ENCODE measurements around the gene WDR37. TPM values are rescaled to one million over a fixed set of nuclear protein-coding genes. Genes with fewer than 3 reads are reported as not detected.
A peak's percentile ranks its signal among the peaks of the same experiment; 100 is the strongest.

The WDR37 gene
- total RNA-seq, 1 experiment from 2014 or later = 15.4 TPM

- no peak for DNase-seq (ENCODE audit: low read depth)
Measured at GRCh38 chr10:1126461-1126860, 70.3 kb downstream of the WDR37 start.

DNA sequence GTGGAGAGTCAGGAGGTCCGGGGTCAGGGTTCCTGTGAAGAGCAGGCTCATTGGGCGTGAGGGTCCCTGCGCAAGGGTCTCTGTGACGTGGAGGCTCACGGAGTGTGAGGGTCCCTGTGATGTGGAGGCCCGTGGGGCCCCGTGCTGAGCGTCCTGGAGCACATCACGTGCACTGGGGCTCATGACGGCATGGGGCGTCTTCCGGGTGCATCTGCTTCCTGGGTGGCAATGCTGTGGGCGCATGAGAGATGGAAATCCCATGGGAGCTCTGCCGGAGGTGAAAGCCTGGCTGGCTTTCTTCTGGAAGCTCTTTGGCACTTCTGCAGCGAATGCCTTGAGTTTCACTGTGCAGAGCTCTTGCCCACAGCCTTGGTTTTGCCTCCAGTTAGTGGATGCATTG is 71.4 kb downstream of the WDR37 start:
- DNase-seq (ENCODE audit: low read depth) = no peak

DNA sequence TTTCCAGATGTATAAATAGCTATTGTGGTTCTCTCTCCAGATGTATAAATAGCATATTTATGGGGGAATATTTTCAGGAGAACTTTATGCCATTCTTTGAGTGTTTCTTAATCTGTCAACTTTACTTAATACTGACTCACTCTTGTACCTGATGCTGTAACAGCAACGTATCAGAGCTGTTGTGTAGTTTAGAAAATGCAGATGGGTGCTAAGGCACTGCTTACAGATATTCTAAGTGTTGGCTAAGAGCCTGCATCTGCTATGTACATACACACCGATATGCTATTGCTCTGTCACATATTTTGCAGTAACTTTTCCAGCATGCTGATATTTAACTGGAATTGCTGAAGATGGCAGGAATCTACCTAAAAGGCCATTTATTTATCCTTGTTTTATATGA is 71.9 kb downstream of the WDR37 start:
- DNase-seq (ENCODE audit: low read depth) = no peak

- DNase-seq (ENCODE audit: low read depth) = no peak
Measured at GRCh38 chr10:1128649-1129048, 72.5 kb downstream of the WDR37 start.

DNA sequence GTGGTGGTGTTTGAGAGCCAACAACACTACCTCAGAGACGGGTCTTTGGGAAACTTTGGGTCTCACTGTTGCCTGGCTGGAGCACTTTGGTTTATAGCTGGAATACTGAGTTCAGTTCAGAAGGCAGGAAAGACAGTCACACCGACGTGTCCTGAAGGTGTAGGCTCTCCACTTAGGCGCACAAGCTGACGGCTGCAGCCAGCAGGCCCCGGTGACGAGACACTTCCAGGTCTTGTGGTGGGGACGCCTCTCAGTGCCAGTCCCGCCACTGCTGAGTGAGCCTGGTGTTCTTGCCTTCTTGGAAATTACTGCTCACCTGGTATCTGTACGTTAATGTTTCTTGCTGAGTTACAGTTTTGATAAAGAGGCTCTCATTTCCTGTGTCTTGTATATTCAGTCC is 74.0 kb downstream of the WDR37 start:
- no peak for DNase-seq (ENCODE audit: low read depth)

DNA sequence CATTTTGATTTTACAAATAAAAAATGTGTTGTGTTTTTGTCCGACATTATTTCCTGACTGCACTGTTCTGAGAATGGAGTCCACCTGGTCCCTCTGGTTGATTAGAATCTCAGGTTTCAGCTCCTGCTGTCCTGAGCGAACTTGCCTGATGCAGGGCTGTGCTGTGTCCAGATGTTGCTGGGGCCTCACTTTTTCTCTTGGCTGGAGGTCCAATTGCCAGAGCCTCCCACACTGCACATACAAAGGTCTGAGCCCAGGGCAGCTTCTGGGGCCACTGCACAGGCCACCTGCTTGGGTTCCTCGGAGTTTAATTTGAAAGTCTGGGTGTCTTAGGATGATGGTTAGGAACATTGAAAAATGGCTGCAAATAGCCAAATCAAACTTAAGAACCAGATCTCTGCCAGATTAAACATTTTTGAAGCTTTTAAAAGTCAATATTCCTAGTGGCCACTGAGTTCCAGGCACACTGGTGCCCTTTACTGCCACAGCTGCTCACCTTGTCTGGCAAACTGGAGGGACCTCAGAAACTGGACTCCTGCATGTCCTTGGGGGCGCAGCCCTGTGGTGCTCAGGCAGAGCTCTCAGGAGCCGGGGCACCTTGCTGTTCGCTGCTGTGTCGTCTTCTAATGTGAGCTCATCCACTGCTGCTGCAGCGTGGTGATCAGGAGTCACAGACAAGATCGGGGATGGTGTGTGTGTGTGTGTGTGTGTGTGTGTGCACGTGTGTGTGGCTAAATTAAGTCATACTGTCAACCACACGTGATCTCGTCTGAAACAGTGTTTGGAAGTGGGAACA is 75.0 kb downstream of the WDR37 start:
- DNase-seq (ENCODE audit: low read depth) = no peak

DNA sequence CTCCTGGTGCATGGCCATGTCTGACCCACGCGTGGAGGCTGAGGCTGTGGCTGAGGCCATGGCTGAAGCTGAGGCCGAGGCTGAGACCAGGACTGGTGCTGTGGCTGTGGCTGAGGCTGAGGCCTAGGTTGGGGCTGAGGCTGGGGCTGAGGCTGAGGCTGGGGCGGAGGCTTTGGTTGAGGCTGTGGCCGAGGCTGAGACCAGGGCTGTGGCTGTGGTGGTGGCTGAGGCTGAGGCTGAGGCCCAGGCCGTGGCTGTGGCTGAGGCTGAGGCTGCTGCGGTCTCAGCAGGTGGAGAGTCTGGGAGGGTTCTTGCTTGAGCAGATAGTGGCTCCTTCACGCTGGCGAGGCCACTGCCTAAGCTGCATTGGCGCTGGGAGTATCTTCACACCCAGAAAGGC is 76.4 kb downstream of the WDR37 start:
- DNase-seq (ENCODE audit: low read depth) = no peak

DNA sequence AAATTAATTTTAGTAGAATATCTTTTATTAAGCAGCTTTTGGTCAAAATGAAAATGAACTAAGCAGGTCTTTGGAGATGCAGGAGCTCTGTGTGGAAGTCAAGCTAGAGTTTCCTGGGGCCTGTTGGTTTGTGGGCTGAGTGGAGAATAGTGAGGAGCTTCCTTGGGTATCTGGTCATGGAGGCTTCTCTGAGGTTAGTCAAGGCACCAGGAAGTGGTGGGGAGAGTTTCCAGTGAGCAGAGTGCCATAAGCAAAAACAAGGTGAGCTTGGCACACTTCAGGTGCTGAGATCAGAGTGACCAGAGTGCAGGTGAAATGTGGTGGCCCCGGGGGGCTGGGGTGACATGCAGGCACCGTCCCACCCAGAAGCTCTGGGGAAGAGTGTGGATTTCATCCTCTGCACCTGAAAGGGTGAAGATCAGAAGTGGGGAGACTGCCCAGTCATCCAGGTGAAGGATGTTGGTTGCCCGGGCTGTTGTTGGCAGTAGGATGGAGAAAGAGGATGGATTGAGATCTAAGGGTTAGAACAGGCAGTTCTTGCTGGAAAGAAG is 77.4 kb downstream of the WDR37 start:
- DNase-seq (ENCODE audit: low read depth) = no peak

DNA sequence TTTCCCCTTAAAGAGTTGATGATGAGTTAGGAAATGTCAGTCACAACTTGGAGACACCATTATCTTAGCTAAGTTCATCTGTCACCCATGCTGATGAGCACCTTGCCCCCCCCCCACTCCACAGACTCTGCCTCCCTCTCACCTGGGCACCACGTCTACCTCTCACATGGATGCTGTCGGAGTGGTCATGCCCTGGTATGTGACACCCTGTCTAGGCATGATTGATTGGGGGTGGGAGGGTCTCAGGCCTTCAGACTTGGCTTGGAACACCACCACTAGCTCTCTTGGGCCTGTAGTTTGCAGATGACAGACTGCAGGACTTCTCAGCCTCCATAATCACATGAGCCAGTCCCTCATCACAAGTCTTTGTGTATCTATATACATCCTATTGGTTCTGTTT is 78.0 kb downstream of the WDR37 start:
- DNase-seq (ENCODE audit: low read depth) = no peak

DNA sequence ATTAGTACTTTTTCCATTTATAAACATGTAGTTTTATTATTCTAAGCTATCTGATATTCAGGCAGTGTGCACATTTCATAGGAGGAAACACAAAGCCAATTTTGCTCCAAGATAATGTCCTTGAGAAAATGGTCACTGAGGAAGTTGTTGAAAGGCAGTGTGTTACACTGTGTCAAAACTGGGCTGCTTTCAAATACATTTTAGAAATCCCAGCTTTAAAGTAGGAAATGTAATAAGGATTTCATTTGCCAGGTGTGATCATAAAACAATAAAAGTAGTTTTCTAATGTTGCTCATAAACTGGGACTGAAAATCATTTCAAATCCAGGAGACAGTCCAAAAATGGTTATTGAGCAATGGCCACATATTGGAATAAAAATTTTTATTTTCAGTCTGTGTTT is 80.1 kb downstream of the WDR37 start:
- DNase-seq (ENCODE audit: low read depth) = no peak

GRCh38 chr10:1137499-1138163 is 81.4 kb downstream of the WDR37 start:
- no peak for DNase-seq (ENCODE audit: low read depth)

GRCh38 chr10:1138529-1138928 is 82.3 kb downstream of the WDR37 start:
- no peak for DNase-seq (ENCODE audit: low read depth)

- no peak for DNase-seq (ENCODE audit: low read depth)
Measured at GRCh38 chr10:1141261-1141660, 85.1 kb downstream of the WDR37 start.

DNA sequence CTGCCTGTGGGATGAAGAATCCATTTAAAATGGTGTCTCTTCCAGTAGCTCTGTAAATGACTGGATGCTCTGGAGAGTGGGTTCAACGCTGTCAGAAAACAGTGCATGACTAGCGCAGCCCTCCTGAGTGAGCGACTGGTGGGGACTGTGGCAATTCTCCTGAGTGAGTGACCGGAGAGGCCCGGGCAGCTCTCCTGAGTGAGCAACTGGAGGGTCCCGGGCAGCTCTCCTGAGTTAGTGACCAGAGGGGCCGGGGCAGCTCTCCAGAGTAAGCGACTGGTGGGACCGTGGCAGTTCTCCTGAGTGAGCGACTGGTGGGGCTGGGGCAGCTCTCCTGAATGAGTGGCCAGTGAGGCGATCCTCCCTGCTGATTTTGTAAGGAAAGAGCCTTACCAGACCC is 85.5 kb downstream of the WDR37 start:
- no peak for DNase-seq (ENCODE audit: low read depth)

GRCh38 chr10:1142596-1142995 is 86.4 kb downstream of the WDR37 start:
- DNase-seq (ENCODE audit: low read depth) = no peak

- DNase-seq (ENCODE audit: low read depth) = no peak
Measured at GRCh38 chr10:1147810-1148209, 91.6 kb downstream of the WDR37 start.

DNA sequence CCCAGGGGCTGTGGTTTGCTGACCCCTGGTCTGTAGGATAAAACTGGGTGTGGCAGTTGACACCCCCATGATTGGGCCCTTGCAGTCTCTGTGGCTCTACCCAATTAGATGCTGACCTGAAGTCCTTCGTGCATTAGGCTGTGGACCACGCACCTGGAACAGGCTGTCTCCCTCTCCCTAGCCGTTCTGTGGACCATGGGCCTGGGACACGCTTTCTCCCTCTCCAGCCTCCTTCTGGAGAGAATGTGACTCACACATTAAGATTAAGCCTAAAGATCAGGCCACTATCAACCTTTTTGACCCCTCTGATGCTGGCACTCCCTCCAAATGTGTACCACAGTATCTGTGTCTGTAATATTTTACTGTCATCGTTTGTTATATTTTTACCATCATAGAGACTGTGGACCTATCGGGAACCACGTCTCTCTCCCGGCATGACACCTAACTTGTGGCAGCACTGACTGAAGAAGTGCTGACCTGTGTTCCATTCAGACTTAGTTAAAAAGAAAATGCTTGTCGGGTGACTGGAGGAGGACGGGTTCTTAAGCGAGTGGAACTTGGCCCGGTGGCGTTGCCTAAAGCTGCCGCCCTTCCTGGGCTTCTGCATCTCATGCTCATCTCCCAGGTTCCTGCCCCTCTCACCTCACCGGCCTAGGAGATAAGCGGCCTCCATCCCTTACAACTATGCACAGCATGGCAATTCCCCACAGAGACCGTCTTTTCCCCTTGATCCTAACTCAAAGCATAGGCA is 92.8 kb downstream of the WDR37 start:
- DNase-seq (ENCODE audit: low read depth) = no peak

DNA sequence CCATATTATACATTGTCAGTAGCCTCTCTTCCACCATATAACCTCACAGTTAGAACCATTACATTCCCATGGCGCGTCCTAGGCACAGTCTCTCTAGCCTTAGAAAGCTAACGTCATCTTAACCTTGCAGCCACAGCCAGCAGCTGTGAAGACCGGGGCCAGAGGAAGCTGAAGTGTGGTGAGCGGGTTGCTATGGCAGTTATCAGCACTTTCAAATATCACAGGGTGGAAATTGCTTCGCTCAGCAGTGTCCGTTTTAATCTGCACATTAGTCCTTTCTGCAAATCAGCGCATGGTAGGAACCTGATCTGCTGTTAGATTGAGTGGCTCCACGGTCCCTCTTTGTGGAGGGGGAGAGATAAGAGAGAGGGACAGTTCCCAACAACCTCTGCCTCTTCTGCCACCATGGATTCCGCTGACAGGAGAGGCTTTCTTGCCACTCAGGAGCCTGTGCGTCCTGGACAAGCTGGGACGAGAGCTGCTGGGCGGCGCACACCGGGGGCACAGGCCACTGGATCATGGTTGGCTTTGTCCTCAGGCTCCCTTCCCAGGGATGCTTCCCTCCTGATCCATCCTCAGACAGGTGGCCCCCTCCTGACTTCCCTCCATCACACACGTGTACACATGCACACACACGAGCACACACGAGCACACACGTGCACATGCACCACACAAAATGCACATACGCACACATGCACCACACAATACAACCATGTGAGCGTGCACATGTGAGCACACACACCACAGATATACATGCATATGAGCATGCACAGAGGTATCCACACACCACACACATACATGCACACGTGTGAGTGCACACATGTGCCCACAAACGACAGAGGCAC is 93.8 kb downstream of the WDR37 start:
- DNase-seq (ENCODE audit: low read depth) = peak; percentile 13

- no peak for DNase-seq (ENCODE audit: low read depth)
Measured at GRCh38 chr10:1150638-1150955, 94.4 kb downstream of the WDR37 start.

GRCh38 chr10:1151076-1152033 is 95.2 kb downstream of the WDR37 start:
- peak; percentile 18 for DNase-seq (ENCODE audit: low read depth)

Data from HT1080 (cell line).